Anterior cingulate cortex (tissue), 58 donors: ENCODE data around the gene ACVRL1.

ENCODE experiments used
- DNase-seq, 58 donors: peaks; one replicate each; lab custom pipeline; 2025; lab: John Stamatoyannopoulos, UW

ACVRL1 gene

GRCh38 chr12:51895378-51896135, 11.7 kb upstream of the ACVRL1 start:
- DNase-seq = no peak

GRCh38 chr12:51896236-51896635, 11.1 kb upstream of the ACVRL1 start:
- no peak for DNase-seq

- DNase-seq = no peak
These were observed 10.1 kb upstream of the ACVRL1 start for GRCh38 chr12:51897181-51897580.

- no peak for DNase-seq
These were observed 8.8 kb upstream of the ACVRL1 start for GRCh38 chr12:51898506-51898905.

- no peak for DNase-seq
These were observed 8.4 kb upstream of the ACVRL1 start for GRCh38 chr12:51898937-51899336.

- no peak for DNase-seq
These were observed 6.9 kb upstream of the ACVRL1 start for GRCh38 chr12:51900323-51900889.

GRCh38 chr12:51901121-51901817, 6.0 kb upstream of the ACVRL1 start:
- no peak for DNase-seq

GRCh38 chr12:51901881-51902280, 5.4 kb upstream of the ACVRL1 start:
- no peak for DNase-seq

GRCh38 chr12:51904951-51905470, 2.3 kb upstream of the ACVRL1 start:
- no peak for DNase-seq

GRCh38 chr12:51905471-51906429, 1.6 kb upstream of the ACVRL1 start:
- DNase-seq = no peak

- no peak for DNase-seq
These were observed 748 bp upstream of the ACVRL1 start for GRCh38 chr12:51906430-51907082.

- no peak for DNase-seq
These were observed 637 bp downstream of the ACVRL1 start for GRCh38 chr12:51907856-51908425.

GRCh38 chr12:51908876-51909592, 1.7 kb downstream of the ACVRL1 start:
- DNase-seq = no peak

- no peak for DNase-seq
These were observed 2.9 kb downstream of the ACVRL1 start for GRCh38 chr12:51910168-51910567.

- DNase-seq = no peak
These were observed 3.4 kb downstream of the ACVRL1 start for GRCh38 chr12:51910691-51911090.

GRCh38 chr12:51911307-51911706, 4.0 kb downstream of the ACVRL1 start:
- DNase-seq = no peak

GRCh38 chr12:51911788-51912711, 4.7 kb downstream of the ACVRL1 start:
- no peak for DNase-seq
